DMS 273 (cell line): ENCODE results near the gene ITGAV.
"Not testable (repeated sequence)": the region's sequence is repeated elsewhere in the genome, so short reads cannot be mapped to it uniquely, and the experiment has no call there.

Experiments used
- DNase-seq: peaks from one replicate; lab custom pipeline; 2025; ENCODE audit not compliant: unreplicated experiment; lab: John Stamatoyannopoulos, UW

The ITGAV gene

DNA sequence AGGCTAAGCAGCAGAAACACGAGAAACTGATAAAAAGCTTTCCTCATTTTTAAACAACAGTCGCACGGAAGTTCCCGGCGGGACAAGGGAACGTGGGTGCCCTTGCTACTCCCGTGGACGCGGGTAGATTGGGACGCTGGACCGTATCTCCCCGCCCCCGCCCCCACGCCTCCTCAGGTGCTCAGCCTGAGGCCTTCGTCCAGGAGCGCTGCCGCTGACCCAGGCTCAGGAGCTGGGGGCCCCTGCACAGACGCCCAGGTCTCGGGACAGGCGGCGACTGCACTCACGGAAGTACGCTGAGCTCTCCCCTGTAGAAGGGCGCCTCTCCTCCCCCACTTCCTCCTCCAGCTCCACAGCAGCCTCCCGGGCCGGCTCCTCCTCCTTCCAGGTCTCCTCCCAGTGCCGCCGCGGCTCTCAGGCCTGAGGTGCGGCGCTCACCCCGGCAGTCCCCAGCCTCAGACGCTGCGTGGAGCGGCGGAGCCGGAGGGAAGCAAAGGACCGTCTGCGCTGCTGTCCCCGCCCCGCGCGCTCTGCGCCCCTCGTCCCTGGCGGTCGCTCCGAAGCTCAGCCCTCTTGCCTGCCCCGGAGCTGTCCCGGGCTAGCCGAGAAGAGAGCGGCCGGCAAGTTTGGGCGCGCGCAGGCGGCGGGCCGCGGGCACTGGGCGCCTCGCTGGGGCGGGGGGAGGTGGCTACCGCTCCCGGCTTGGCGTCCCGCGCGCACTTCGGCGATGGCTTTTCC lies at the start of gene ITGAV:
TSS of gene ITGAV (plus strand) at position 445 of the 738 bp plus-strand sequence. CDS start at position 728, 283 bp downstream.
- DNase-seq, result peak; percentile 93

DNA sequence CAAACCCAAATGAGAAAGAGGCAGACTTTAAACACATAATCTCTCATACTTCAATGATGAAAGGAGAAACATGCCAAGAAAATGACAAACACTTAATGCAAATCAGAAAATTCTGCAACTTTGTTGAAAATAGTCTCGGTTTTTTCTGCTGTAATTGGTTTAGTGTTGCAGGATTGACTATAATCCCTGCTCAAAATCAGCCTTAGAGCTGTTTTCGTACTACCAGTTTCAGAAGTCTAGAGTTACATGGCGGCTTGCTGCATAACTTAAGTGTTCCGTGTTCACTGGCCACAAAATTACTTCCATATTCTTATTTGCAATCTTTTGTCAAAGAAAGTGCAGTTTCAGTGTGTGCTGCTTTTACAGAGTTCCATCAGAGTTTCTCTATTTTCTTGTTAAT lies 48.9 kb upstream of the ITGAV start:
- DNase-seq, result no peak

DNA sequence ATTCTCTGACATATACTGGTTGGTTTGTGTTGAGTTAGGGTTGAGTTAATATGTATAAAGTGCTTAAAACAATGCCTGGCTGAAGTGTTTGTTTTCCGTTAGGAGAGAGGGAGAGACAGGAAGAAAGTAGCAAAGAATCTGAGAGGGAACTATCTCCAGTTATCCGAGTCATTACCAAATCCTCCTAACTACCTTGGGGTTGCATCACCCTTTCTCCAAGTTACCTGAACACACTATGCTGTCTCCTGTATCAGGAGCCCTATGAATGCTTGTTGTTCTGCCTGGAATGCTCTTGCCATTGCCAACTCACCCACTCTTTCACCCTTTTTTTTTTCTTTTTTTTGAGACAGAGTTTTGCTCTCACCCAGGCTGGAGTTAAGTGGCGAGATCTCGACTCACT lies 47.9 kb upstream of the ITGAV start:
- no peak for DNase-seq

DNA sequence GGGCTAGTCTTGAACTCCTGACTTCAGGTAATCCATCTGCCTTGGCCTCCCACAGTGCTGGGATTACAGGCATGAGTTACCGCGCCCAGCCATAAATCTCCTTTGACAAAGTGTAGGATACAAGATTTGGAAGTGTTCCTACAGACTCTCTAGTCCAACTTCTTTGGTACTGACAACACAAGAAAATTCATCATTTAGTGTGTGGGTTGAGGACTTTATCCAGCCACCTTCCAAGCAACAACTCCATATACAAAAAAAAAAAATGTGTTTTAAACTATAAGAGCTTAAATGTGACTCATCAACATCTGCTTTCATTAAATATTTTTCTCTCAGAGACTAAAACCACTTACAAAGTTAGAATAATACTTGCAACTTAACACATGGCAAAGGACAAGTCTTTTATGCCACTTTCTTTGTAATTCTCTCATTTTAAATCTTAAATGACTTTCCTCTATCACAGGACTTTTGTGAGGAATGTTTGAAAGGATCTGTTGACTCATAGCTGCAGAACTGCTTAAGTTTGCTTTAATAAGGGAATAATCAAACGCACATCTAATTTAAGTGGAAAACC lies 46.2 kb upstream of the ITGAV start:
- DNase-seq, result no peak

DNA sequence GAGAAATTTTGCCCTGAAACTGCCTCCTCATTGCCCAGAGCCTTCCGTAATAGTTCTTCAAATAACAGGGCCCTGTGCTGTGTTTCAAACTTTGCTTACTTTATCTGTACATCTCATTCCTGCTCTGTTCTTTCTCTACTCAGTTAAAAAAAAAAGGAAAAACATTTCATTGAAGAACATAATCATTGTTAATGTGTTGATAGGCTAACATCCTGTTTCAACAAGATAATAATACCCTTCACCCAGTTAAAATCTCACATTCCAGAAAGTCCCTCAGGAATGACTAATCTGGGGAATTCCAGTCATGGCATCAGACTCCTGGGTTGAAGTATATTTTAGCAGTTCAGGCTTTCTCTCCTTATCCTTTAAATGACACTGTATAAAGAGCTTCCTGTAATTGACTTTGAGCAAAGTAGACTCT lies 45.6 kb upstream of the ITGAV start:
- DNase-seq, result no peak

DNA sequence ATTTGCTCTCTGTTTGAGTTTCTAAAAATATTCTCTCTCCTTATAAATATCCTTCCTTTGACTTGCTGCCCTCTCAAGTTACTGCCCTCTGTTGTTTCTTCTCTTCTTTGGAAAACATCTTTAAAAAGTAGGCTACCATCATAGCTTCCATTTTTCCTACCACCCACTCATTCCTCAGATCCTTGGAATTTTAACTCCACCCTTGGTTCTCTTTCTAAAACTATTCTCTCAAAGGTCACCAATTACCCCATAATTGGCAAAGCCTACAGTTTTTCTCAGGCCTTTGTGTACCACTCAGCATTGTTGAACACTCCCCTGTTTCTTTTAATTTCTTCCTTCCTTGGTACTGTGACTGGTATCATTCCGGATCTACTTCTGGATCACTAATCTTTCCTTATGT lies 43.0 kb upstream of the ITGAV start:
- DNase-seq, result no peak

DNA sequence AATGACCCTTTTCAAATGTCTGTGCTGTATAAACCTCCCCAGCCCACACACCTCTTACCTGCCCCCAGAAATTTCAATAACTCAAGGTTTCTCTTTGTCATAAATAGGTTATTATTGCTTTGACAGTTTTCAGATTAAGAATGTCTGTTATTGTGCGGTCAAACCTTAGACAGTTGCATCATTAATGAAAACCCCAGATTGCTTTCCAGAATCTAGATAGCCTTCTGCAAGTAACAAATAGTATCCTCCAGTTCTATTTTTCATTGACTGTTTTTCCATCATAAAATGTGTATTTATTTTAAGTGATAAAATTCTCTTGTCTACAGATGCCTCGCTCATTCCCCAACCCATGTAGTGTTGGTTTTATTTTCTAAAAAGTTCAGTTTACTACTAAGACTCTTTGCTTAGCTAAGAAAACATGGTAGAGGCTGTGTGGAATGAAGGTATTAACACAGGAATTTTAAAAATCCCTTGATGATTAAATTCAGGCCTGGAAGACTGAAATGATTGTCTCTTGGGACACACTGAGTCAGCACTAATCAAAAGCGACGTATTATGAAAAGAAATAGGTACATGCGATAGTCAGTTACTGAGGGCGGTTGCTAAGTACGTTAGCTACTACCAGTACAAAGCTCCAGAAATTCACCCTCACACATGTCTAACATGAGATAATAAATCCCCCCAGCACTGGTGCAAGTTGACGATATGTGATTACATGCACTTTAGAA lies 38.4 kb upstream of the ITGAV start:
- no peak for DNase-seq

DNA sequence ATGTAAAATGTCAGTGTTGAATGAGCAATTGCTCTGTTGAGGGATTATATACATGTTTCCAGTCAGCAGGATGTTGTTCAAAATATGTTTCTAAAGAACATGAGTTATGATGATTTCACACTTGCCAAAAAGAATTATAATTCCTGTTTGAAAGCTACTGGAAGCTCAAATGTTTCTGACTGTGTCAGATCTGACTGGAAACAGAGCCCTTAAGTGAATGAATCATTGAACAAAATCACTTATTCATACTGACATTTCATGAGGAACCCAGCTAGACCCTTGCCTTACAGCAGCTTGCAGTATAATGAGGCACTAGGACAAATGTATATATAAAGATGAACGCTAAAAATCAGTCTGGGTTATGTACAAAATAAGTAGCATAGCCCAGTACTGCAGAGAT lies 35.4 kb upstream of the ITGAV start:
- DNase-seq, result no peak

DNA sequence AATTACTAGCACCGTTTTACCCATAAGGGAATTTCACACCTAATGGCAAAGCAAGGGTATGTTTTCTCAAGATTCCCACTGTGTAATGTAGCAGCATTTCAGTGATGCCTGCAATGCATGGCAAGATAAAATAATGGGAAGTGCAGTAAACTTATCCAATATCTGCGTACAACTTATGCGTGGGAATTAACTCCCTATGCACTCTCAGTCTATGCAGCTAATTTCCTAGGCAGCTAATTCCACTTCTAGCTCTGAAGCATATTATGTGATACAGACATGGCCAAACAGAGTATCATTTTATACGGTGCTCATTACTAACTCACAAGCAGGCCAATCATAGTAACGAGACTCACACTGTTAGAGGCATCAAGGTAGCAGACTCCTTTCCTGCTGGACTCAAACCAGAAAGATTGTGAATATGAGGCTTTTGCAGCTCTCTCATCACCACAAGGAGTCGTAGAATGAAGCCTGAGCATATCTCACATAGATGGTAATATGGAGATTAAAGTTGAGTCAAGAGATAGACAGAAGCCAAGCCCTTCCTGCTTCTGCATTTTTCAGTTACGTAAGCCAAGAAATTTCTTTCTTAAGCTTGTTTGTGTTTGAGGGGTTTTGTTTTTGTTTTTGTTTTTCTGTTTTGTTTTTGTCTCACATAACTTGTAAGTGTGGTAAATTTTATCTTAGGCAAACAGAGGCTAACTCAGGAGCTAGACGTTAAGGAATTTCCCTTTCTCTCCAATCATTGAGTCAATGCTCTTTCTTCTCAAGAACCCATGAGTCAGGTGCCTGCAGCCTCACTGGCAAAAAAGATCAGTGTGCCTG lies 34.8 kb upstream of the ITGAV start:
- DNase-seq, result no peak

DNA sequence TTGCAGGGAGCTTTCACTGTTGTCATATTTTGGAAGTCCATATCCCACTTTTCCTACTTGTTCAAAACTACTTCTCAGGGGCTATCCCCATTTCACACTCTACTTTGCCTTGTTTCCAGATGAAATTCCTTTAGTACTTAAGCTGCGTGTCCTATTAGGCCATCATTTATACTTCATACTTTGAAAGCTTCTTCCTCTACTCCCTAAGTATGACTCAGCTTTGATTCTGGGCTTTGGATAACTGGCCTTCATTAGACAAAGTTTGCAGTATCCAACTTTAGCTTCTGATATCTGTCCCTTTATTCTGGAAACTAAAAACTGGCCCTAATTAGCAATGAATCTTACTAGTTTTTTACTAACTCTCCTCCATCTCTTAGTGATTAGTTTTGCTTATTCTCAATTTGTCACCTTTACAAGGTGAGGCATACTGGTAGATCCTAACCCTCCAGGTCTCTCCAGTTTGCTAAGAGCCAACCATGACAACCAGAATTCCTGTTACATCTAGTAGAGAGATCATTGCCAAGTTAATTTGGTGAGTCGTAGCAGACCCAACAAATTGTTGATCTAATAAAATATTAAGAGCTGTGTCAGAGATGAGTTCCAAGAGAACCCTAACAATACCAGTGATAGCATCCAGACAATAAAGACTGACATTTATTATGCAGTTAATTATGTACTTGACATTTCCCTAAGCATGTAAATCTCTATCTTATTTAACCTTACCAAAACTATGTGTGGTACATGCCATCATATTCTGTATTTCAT lies 31.2 kb upstream of the ITGAV start:
- no peak for DNase-seq

DNA sequence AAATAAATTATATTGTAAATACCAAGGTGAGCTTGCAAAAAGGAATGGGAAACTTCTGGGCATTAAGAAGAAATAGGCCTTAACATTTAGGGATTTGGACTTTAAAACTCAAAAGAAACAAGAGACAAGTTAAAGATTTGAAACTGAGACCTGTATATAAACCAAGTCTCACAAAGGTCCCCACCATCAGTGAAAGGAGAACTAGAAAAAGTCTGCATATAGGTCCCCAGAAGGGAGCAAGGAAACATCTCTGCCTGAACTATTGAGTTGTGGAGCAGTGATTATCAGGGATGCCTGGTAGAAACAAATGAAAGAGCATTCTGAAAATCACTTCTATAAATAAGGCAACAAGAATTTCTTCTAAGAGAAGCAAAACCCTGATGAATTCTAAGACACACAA lies 30.5 kb upstream of the ITGAV start:
- DNase-seq, result no peak

DNA sequence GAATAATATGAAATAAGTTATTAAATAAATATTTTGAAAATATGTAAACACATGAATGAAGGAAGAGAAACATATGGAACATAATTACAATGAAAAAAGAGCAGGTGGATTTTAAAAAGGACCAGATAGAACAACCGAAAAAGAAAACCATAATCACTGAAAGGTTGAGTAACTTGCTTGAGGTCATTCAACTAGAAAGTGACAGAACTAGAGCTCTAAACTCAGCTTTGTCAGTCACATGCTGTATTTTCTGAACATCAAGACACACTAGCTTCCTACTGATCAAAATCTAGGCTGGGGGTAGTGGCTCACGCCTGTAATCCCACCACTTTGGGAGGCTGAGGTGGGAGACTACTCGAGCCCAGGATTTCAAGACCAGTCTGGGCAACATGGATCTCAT lies 30.0 kb upstream of the ITGAV start:
- DNase-seq, result no peak

DNA sequence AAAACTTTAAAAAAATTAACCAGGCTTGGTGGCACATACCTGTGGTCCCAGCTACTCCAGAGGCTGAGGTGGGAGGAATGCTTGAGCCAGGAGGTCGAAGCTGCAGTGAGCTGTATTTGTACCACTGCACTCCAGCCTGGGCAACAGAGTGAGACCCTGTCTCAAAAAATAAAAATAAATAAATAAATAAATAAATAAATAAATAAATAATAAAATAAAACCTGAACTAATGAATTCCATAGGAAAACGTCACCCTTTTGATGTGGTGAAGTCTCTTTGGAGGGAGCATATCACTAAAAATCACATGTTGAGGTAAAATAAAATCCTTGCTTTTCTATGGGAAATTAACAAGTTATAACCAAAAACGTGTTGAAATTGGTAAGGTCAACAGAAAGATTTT lies 29.6 kb upstream of the ITGAV start:
- DNase-seq, result no peak

DNA sequence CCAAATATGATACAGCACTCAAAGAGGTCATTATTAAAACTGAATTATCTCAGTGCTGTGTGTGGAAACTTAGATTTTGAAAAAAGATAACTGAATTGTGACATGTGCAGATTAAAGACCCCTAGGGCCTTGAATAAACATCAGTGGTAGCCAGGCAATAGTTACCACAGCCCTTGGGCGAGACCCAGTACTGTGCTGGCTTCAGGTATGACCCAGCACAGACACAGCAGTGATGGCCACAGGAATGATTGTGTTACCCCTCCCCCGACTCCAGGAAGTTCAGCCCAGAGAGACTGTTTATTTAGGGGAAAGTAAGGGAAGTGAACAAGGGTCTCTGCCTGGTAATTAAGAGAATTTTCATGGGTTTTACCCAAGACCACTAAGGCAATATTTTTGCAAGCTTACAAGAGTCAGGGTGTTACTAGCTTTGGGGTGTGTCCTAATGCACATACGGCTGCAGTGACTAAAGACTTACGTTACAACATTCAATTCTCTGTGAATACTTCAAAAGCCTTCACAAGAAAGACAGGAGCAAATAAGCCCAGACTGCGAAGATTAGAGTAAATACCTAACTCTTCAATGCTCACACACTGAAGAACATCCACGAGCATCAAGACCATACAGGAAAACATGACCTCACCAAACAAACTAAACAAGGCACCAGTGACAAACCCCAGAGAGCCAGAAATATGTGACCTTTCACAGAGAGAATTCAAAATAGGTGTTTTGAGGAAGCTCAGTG lies 28.2 kb upstream of the ITGAV start:
- no peak for DNase-seq

DNA sequence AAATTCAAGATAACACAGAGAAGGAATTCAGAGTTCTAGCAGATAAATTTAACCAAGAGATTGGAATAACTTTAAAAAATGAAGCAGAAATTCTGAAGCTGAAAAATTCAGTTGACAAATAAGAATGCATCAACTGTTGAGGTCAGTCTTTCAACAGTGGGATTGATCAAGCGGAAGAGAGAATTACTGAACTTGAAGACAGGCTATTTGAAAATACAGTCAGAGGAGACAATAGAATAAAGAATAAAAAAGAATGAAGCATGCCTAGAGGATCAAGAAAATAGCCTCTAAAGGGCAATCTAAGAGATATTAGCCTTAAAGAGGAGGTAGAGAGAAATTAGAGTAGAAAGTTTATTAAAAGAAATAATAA lies 27.7 kb upstream of the ITGAV start:
- DNase-seq, result no peak

DNA sequence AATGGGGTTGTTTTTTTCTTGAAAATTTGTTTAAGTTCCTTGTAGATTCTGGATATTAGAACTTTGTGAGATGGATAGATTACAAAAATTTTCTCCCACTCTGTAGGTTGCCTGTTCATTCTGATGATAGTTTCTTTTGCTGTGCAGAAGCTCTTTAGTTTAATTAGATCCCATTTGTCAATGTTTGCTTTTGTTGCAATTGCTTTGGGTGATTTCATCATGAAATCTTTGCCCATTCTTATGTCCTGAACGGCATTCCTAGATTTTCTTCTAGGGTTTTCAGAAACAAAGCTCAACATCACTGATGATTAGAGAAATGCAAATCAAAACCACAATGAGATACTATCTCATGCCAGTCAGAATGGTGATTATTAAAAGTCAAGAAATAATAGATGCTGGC lies 21.3 kb upstream of the ITGAV start:
- not testable (repeated sequence) for DNase-seq

DNA sequence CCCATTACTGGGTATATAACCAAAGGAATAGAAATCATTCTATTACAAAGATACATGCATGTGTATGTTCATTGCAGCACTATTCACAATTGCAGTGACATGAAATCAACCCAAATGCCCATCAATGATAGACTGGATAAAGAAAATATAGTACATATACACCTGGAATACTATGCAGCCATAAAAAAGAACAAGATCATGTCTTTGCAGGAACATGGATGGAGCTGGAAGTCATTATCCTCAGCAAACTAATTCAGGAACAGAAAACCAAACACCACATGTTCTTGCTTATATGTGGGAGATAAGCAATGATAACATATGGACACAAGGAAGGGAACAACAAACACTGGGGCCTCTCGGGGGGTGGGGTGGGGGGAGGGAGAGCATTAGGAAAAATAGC lies 20.7 kb upstream of the ITGAV start:
- not testable (repeated sequence) for DNase-seq

DNA sequence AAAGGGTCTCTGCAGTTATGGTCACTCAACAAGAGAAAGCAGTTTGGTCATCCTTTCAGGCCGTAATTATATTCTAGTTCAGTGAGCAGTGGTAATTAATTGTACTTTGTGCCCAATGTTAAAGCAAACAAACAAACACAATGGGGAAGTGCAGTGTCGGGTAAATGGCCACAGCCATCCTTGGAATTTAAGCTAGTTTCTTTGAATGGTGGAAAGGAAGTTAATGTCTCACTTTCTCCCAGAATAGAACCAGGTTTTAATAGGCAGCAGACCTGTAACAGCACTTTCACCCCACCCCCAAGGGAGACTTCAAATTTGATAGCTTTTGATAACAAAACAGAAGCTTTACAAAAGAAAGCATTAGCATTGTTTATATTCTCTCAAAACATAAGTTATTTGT lies 20.0 kb upstream of the ITGAV start:
- DNase-seq, result no peak

DNA sequence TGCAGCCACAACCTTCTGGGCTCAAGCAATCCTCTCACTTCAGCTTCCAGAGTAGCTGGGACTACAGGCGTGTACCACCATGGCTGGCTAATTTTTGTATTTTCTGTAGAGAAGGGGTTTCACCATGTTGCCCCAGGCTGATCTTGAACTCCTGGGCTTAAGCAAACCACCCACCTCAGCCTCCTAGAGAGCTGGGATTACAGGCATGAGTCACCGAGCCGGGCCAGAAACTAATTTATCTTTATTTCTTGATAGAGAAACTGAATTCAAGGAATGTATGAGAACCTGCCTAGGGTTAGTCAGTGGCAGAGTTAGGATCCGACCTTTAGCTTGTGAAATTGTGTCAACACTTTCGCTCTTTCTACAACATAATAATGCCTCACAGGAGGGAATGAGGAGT lies 19.3 kb upstream of the ITGAV start:
- DNase-seq, result no peak

DNA sequence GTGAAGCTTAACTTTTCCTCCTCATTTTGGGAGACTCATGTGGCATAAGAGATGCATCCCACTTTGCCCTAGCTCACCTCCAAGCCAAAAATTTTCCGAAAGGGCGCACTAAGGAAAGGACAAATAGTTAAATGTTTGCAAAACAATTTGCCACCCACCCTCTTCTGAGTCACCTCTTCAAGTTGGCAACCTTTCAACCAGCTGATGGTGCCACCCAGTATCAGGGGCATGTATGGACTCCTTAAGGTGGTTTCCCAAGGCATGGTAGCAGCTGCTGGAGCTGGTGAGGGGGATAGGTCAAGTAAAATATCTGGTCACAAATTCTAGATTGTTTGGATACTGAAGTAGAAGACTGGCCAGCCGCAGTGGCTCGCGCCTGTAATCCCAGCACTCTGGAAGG lies 17.2 kb upstream of the ITGAV start:
- peak; percentile 5 for DNase-seq
